ENCODE results near the gene CHST13.

CHST13 gene

GRCh38 chr3:126483321-126483761, 40.6 kb upstream of the CHST13 start:
- Histone ChIP-seq H2BK12ac (ENCODE audit: low read length in 2 of 2) (no peak overlapping the region), H2AK5ac (ENCODE audit: low read length, severe bottlenecking) (no peak overlapping the region), H3K9ac (ENCODE audit: low read length) (no peak overlapping the region), H3K4me1 (ENCODE audit: control insufficient read depth, insufficient read depth, low read depth, low read length) (peaks cover 5% of the 10 kb centered on the region), H3K36me3 (ENCODE audit: control insufficient read depth in 1 of 2, insufficient read depth in 2 of 2, low read depth in 1 of 2, low read length in 2 of 2) (no peaks in the 10 kb centered on the region), H3K27me3 (ENCODE audit: control insufficient read depth in 1 of 2, insufficient read depth in 1 of 2, low read length in 2 of 2) (peaks cover 3 to 29% of the 10 kb centered on the region in 2 experiments), H3K4me3 (ENCODE audit: insufficient read depth in 1 of 2, low read depth in 1 of 2, low read length in 2 of 2) (no peak overlapping the region), H4K8ac (ENCODE audit: low read length) (no peak overlapping the region), H3K27ac (ENCODE audit: low read length, poor library complexity, severe bottlenecking) (no peak overlapping the region), H2BK15ac (ENCODE audit: low read depth, poor library complexity, severe bottlenecking) (no peak overlapping the region), H4K91ac (ENCODE audit: low read length) (no peak overlapping the region), H3K4ac (ENCODE audit: low read depth in 1 of 2, low read length in 2 of 2) (no peak overlapping the region), H2BK5ac (ENCODE audit: low read depth, low read length, poor library complexity, severe bottlenecking) (no peak overlapping the region), H3K23ac (ENCODE audit: low read length in 2 of 2) (no peak overlapping the region), H2AFZ (ENCODE audit: low read depth, low read length) (no peak overlapping the region), H3K14ac (ENCODE audit: low read length in 2 of 2) (peak overlapping the region in 1 of 2 experiments; percentile 31), H3K18ac (ENCODE audit: low read depth in 1 of 2, low read length in 2 of 2) (no peak overlapping the region), H3K79me1 (replicated peaks; ENCODE audit: low read length, poor library complexity, severe bottlenecking) (no peaks in the 10 kb centered on the region), H3K4me2 (ENCODE audit: low read length, poor library complexity, severe bottlenecking) (no peak overlapping the region), H3K9me3 (ENCODE audit: control insufficient read depth, low read length) (no peaks in the 10 kb centered on the region), H2BK120ac (ENCODE audit: low read depth, low read length) (no peak overlapping the region)
- WGBS: 82% methylated on average over 14 of the region's 14 CpGs
- DNase-seq: no peak

GRCh38 chr3:126484148-126484547, 39.8 kb upstream of the CHST13 start:
- Histone ChIP-seq H4K91ac (ENCODE audit: low read length) (no peak overlapping the region), H3K4ac (ENCODE audit: low read depth in 1 of 2, low read length in 2 of 2) (no peak overlapping the region), H3K4me1 (ENCODE audit: control insufficient read depth, insufficient read depth, low read depth, low read length) (peaks cover 5% of the 10 kb centered on the region), H2AFZ (ENCODE audit: low read depth, low read length) (no peak overlapping the region), H3K4me2 (ENCODE audit: low read length, poor library complexity, severe bottlenecking) (no peak overlapping the region), H2AK5ac (ENCODE audit: low read length, severe bottlenecking) (no peak overlapping the region), H3K14ac (ENCODE audit: low read length in 2 of 2) (no peak overlapping the region), H3K27me3 (ENCODE audit: control insufficient read depth in 1 of 2, insufficient read depth in 1 of 2, low read length in 2 of 2) (peaks cover 10 to 37% of the 10 kb centered on the region in 2 experiments), H2BK12ac (ENCODE audit: low read length in 2 of 2) (no peak overlapping the region), H2BK120ac (ENCODE audit: low read depth, low read length) (no peak overlapping the region), H3K18ac (ENCODE audit: low read depth in 1 of 2, low read length in 2 of 2) (no peak overlapping the region), H3K36me3 (ENCODE audit: control insufficient read depth in 1 of 2, insufficient read depth in 2 of 2, low read depth in 1 of 2, low read length in 2 of 2) (no peaks in the 10 kb centered on the region), H3K9ac (ENCODE audit: low read length) (no peak overlapping the region), H3K79me1 (replicated peaks; ENCODE audit: low read length, poor library complexity, severe bottlenecking) (no peaks in the 10 kb centered on the region), H3K4me3 (ENCODE audit: insufficient read depth in 1 of 2, low read depth in 1 of 2, low read length in 2 of 2) (no peak overlapping the region), H2BK5ac (ENCODE audit: low read depth, low read length, poor library complexity, severe bottlenecking) (no peak overlapping the region), H3K27ac (ENCODE audit: low read length, poor library complexity, severe bottlenecking) (no peak overlapping the region), H3K9me3 (ENCODE audit: control insufficient read depth, low read length) (no peaks in the 10 kb centered on the region), H3K23ac (ENCODE audit: low read length in 2 of 2) (no peak overlapping the region), H2BK15ac (ENCODE audit: low read depth, poor library complexity, severe bottlenecking) (no peak overlapping the region), H4K8ac (ENCODE audit: low read length) (no peak overlapping the region)
- no peak for DNase-seq
- WGBS: 75% methylated on average over 3 of the region's 3 CpGs

GRCh38 chr3:126484662-126485061, 39.3 kb upstream of the CHST13 start:
- Histone ChIP-seq H3K18ac (ENCODE audit: low read depth in 1 of 2, low read length in 2 of 2) (no peak overlapping the region), H3K23ac (ENCODE audit: low read length in 2 of 2) (peak overlapping the region in 1 of 2 experiments; percentile 23), H3K9me3 (ENCODE audit: control insufficient read depth, low read length) (no peaks in the 10 kb centered on the region), H3K79me1 (replicated peaks; ENCODE audit: low read length, poor library complexity, severe bottlenecking) (no peaks in the 10 kb centered on the region), H3K4me3 (ENCODE audit: insufficient read depth in 1 of 2, low read depth in 1 of 2, low read length in 2 of 2) (no peak overlapping the region), H4K8ac (ENCODE audit: low read length) (no peak overlapping the region), H4K91ac (ENCODE audit: low read length) (no peak overlapping the region), H3K9ac (ENCODE audit: low read length) (no peak overlapping the region), H2BK12ac (ENCODE audit: low read length in 2 of 2) (no peak overlapping the region), H3K27me3 (ENCODE audit: control insufficient read depth in 1 of 2, insufficient read depth in 1 of 2, low read length in 2 of 2) (peaks cover 15 to 42% of the 10 kb centered on the region in 2 experiments), H3K4ac (ENCODE audit: low read depth in 1 of 2, low read length in 2 of 2) (no peak overlapping the region), H2BK5ac (ENCODE audit: low read depth, low read length, poor library complexity, severe bottlenecking) (no peak overlapping the region), H3K36me3 (ENCODE audit: control insufficient read depth in 1 of 2, insufficient read depth in 2 of 2, low read depth in 1 of 2, low read length in 2 of 2) (no peaks in the 10 kb centered on the region), H3K4me1 (ENCODE audit: control insufficient read depth, insufficient read depth, low read depth, low read length) (peaks cover 5% of the 10 kb centered on the region), H2AK5ac (ENCODE audit: low read length, severe bottlenecking) (no peak overlapping the region), H2AFZ (ENCODE audit: low read depth, low read length) (no peak overlapping the region), H3K14ac (ENCODE audit: low read length in 2 of 2) (no peak overlapping the region), H2BK15ac (ENCODE audit: low read depth, poor library complexity, severe bottlenecking) (no peak overlapping the region), H3K27ac (ENCODE audit: low read length, poor library complexity, severe bottlenecking) (no peak overlapping the region), H3K4me2 (ENCODE audit: low read length, poor library complexity, severe bottlenecking) (no peak overlapping the region), H2BK120ac (ENCODE audit: low read depth, low read length) (no peak overlapping the region)
- DNase-seq: no peak
- 93% methylated on average over 3 of the region's 3 CpGs for WGBS

GRCh38 chr3:126485176-126485897, 38.6 kb upstream of the CHST13 start:
- no peaks in the 10 kb centered on the region for H3K79me1 ChIP-seq (replicated peaks; ENCODE audit: low read length, poor library complexity, severe bottlenecking)

More at GRCh38 chr3:126485176-126485897, 38.6 kb upstream of the CHST13 start:
- H2AK5ac ChIP-seq (ENCODE audit: low read length, severe bottlenecking): no peak overlapping the region
- 83% methylated on average over 6 of the region's 8 CpGs for WGBS
- H4K8ac ChIP-seq (ENCODE audit: low read length): no peak overlapping the region
- no peak overlapping the region for H4K91ac ChIP-seq (ENCODE audit: low read length)
- H3K9me3 ChIP-seq (ENCODE audit: control insufficient read depth, low read length): no peaks in the 10 kb centered on the region
- H2BK120ac ChIP-seq (ENCODE audit: low read depth, low read length): no peak overlapping the region
- no peak overlapping the region for H2AFZ ChIP-seq (ENCODE audit: low read depth, low read length)
- H3K4ac ChIP-seq (ENCODE audit: low read depth in 1 of 2, low read length in 2 of 2): no peak overlapping the region
- H3K36me3 ChIP-seq (ENCODE audit: control insufficient read depth in 1 of 2, insufficient read depth in 2 of 2, low read depth in 1 of 2, low read length in 2 of 2): no peaks in the 10 kb centered on the region
- peaks cover 15 to 49% of the 10 kb centered on the region in 2 experiments for H3K27me3 ChIP-seq (ENCODE audit: control insufficient read depth in 1 of 2, insufficient read depth in 1 of 2, low read length in 2 of 2)
- H3K23ac ChIP-seq (ENCODE audit: low read length in 2 of 2): no peak overlapping the region
- H3K14ac ChIP-seq (ENCODE audit: low read length in 2 of 2): no peak overlapping the region
- H3K9ac ChIP-seq (ENCODE audit: low read length): no peak overlapping the region
- H3K18ac ChIP-seq (ENCODE audit: low read depth in 1 of 2, low read length in 2 of 2): no peak overlapping the region
- no peak overlapping the region for H3K4me2 ChIP-seq (ENCODE audit: low read length, poor library complexity, severe bottlenecking)
- no peak overlapping the region for H3K4me3 ChIP-seq (ENCODE audit: insufficient read depth in 1 of 2, low read depth in 1 of 2, low read length in 2 of 2)
- DNase-seq: no peak
- no peak overlapping the region for H2BK5ac ChIP-seq (ENCODE audit: low read depth, low read length, poor library complexity, severe bottlenecking)
- no peak overlapping the region for H2BK15ac ChIP-seq (ENCODE audit: low read depth, poor library complexity, severe bottlenecking)
- peaks cover 5% of the 10 kb centered on the region for H3K4me1 ChIP-seq (ENCODE audit: control insufficient read depth, insufficient read depth, low read depth, low read length)
- no peak overlapping the region for H2BK12ac ChIP-seq (ENCODE audit: low read length in 2 of 2)
- no peak overlapping the region for H3K27ac ChIP-seq (ENCODE audit: low read length, poor library complexity, severe bottlenecking)

Data from mesenchymal stem cell (in vitro differentiated cells and primary cell).